RCC 7860 (cell line): ENCODE measurements around the gene FOXRED2.
"Not testable (repeated sequence)": the region's sequence is repeated elsewhere in the genome, so short reads cannot be mapped to it uniquely, and the experiment has no call there.

Experiments used
- DNase-seq: peaks from one replicate; pipeline ENCODE4 v3.0.0-alpha.2; 2015; ENCODE audit warnings: low spot score
- FAIRE-seq: peaks from 2 replicates; lab custom pipeline; 2012; peaks lifted over from hg19 to GRCh38; lab: Jason Lieb, UNC

The FOXRED2 gene

DNA sequence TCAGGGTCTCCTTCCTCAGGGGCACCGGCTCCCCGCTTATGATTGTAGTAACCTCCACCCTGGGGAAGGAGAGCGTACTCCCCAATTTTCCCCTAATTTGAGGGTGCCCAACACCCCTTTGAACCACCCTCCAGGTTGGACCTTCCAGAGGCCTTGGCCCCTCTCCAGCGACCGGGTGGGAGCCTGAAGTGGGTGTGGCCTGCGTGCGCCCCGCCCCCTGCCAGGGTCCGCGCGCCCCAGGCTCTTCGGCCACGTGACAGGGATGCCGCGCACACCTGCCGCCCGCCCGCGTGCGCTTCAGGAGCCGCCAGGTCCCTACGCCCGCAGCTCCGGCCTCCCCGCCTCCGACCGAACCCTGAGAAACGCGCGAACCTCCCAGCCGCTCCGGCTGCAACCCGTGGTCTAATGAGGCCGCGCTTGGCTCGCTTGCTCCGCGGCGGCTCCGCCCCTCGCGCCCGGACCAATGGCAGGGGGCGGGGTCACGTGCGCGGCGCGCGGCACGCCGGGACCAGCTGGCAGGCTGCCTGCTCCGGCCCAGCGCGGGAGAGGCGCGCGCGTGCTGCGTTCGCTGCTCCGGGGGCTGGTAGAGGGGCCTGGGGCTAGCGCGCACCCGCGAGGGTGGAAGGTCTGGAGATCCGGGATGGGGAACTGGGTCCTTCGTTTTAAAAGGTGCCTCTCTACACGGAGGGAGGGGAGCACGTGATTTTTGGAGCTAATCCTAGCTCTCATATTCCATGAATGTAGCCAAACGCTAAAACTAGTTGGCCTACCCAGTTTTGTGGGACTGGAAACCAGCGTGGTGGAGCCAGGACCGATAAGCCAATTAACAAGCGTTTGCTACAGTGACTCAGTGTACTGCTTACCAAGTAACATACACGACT lies at the start of gene FOXRED2:
Gene FOXRED2 (minus strand): TSS at position 404 of the 881 bp plus-strand sequence. CDS start 618 bp downstream, outside the sequence.
- FAIRE-seq (no peak), DNase-seq (peak; percentile 30)

DNA sequence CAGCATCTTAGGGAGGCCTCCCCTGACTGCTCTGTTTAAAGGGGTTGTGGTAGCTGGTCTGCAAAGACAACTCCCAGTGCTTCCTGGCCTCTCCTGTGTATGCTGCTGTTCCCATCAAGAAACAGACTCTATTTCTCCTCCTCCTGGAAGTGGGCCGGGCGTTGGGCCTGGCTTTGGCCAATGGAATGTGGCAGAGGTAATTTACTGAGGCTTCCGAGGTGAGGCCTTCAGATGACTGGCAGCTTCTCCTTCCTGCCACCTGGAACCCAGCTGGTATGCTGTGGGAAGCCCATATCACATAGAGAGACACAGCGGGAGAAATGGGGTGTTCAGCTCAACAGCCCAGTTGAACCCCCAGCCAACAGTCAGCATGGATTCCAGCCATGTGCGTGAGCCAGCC lies 47.3 kb upstream of the FOXRED2 start:
- FAIRE-seq: no peak
- DNase-seq: no peak

DNA sequence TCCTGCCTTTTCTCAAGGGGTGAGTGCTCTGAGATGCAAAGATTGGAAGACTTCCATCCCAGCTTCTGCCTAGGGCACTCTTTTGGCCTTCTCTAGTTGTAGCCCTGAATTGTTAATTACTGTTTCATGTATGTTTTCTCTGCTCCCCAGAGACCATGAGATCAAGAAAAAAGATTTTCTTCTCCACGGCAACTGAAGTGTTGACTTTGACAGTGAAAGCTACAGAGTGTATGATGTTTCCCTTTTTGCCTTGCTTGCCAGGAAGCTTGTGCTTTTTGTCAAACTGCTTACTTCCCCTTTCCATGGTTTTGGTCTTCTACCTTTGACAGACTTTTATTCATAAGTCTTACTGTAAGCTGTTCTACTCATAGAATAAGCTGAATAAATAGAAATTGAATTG lies 45.4 kb upstream of the FOXRED2 start:
- DNase-seq (no peak), FAIRE-seq (no peak)

DNA sequence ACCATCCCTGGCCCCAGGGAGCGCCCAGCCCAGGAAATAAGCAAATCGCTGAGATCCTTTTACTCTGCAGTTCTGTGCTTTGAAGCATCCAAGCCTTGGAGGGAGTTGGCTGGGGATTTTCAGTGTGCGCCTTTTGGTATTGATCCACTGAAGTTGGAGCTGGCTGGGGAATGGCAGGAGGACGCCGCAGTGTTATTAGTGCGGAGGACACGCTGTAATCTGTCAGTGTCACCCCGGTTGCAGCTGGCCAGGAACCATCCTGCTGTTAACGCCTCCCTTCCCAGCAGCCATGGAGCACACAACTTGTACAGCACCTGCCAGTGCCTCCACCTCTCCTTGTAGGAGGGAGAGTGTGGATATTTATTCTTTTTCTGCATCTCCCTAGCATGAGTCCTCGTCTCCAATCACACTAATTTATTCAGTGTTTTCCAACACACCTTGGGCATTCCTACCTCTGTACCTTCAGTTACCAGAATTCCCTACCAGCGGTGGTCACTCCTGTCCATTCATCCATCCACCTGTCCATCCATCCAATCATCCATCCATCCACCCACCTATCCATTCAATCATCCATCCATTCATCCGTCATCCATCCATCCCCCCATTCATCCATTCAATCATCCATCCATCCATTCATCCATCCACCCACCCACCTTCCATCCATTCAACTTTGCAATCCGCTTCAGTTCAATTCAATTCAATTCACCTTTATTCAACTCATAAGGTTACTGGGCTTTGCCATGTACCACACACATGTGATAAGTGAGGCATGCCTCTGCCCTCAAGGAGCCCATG lies 44.1 kb upstream of the FOXRED2 start:
- FAIRE-seq: no peak
- DNase-seq: no peak

DNA sequence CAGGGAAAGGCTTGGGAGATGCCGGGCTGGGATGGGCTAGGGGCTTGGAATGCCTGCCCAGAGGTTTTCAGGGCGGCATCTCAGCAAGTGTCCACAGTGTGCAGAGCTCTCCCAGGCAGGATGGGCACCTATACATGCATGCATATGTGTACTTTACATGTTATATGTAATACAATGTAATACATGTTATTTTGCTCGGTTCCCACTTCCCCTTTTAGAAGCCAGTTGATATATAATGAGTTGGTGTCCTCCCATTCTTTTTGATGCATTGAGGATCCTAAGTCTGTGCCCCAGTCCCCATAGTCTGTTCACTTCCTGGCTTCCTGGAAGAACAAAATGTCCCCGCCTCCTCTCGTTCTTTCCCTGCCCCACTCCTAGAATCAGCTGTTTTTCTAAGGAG lies 42.2 kb upstream of the FOXRED2 start:
- no peak for DNase-seq
- FAIRE-seq: no peak

DNA sequence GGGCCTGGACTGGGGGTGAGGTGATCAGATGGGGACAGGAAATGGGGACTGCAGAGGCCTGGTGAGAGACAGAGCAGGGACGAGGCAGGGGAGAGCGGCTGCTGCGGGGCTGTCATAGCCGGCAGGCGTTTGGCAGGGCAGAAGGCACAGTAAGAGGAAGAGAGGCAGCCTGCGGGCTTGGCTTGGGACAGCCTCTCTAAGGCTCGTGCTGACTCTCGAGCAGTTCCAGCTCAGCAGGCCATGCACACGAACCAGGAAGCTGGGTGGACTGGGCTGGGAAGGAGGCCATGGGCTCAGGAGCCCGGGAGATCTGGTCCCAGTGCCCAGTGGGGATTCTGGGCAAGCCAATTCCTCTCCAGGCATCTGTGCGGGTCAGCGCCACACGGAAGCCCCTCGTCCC lies 41.8 kb upstream of the FOXRED2 start:
- DNase-seq (no peak), FAIRE-seq (no peak)

DNA sequence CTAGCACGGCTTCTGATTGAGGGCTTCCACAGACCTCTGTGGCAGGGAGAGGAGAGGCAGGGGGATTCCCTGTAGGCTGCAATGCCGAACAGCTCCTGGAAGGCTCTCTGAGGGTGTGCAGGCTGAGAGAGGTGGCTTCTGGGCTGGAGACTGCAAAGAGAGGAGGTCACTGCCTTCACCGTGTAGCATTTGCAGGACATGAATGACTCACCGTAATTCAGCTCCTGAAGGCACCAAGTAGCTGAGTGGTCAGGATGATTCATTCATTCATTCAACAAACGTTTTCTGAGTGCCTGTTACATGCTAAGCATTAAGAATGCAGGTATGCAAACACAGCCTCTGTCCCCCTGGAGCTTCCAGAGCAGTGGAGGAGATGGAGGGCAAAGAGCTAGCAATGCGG lies 40.1 kb upstream of the FOXRED2 start:
- peak; percentile 92 for FAIRE-seq

DNA sequence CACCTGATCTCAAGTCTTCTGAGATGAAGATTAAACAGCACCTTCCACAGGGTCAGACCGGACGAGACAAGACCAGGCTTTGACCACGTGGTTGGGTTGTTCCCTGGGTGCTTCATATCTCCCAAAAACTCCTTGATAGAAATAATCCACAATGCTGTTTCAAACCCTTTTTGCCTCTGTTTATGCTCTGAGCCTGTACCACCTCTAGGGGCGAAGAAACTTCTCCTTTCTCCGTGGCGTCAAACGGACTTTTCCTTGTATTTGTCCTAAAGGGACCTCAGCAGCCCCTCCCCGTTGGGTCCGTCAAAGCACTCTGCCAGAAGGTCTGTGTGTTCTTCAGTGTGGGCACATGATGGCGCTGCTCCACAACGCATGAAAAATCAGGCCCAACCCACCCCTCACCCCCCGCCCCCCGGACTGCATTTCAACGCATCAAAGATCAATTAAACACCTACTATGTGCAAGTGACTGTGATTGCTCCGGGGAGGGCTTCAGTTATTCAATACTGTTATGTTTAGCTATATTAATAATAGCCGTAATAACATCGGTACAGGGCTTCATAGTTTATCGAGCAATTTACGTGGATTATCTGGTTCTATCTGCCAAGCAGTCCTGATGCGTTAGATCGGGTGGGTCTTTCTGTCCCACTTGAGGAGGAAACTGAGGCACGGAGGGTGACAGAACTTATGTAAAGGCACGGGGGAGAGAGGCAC lies 39.4 kb upstream of the FOXRED2 start:
- FAIRE-seq: no peak
- no peak for DNase-seq

More for the DNA sequence above, 40.1 kb upstream of the FOXRED2 start:
- DNase-seq: peak; percentile 92

DNA sequence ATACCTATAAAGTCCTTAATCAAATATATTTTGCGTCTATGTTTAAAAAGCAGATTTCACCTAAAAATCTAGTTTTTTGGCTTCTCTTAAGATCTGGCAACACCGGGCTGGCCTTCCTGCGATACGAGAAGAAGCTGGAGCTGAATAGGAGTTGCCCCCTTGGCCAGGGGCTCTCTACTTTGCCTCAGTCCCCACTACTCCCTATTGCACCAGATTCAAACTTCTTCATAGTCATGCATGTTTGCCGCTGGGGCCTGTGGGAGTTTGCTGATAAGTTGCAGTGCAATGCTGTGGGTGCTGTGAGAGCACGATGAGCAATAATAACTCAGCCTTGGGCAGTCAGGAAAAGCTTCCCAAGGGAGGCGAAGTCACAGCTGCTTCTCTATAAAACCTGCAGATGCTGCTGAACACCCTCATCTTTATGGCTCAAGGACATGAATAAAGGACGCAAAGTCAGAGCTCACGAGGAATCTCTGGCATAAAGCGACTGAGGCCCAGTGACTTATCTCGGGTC lies 37.3 kb upstream of the FOXRED2 start:
- no peak for FAIRE-seq
- DNase-seq: peak; percentile 59

DNA sequence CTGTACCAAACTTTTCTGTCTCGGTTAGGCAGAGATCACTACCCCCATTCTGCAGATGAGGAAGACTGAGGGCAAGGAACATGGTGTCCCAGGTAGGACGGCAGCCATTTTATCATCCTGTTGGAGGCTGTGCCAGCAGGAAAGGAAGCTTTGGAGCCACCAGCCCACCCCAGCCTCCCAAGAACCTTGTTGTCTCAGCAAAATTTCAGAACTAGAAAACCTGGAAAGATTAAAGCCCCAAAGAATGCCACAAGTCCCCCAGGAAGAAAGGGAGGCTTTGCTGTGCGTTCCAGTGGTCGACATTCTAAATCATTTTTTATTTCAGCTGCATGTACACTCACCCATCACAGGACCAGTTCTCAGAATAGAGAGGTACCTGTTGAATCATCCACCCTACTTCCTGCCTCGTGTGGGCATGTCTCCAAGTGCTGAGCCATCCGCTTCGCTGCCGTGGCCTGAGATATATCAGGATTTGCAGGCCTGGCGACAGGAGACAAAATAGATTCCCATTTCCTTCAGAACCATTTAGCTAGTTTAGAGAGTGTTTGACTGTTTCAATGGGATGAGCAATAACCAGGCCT lies 35.1 kb upstream of the FOXRED2 start:
- FAIRE-seq: peak; percentile 98
- peak; percentile 98 for DNase-seq

DNA sequence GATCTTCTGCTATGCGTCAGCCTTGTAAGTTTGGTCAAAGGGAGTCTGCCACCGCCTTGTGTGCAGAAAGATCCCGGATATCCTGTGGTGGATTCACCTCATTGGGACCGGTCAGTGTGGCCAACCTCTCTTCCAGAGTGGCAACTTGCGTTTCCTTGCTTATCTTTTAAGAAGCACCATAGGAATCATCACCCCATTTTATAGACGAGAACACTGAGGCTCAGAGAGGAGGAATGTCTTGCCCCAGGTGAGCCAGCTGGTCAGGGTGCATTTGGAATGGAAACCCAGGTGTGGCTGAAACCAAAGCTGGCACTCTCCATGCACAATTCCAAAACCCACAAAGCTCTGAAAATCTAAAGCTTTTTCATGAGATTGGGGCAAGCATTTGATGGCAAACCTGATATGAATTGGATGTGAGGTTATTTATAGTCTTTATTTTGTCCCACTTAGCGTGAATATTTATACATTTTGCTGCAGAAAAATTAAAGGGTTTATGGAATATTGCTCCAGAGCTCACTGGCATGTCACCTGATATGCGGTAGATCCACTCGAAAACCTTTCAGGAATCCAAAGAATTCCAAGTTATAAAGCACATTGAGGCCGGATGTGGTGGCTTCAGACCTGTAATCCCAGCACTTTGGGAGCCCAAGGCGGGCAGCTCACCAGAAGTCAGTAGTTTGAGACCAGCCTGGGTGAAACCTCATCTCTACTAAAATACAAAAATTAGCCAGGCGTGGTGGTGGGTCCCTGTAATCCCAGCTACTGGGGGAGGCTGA lies 34.2 kb upstream of the FOXRED2 start:
- peak; percentile 92 for DNase-seq
- FAIRE-seq: peak; percentile 95

DNA sequence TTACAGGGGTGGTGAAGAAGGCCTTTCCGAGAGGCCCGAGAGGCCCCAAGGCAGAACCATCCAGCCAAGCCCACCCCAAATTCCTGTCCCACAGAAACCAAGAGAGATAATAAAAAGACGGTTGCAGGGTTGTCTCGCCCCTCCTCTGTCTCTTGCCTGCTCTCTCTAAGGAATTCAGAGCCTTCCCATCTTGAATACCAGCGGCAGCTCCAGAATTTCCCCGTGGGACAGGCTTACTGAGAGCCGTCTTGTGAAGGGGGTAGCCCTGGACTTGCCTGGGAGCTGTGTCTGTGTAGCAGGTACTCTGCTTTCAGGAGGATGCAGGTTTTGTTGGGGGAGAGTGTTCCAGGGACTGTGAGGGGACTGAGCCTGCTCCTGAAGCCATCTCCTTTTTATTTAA lies 31.7 kb upstream of the FOXRED2 start:
- no peak for FAIRE-seq
- DNase-seq: no peak

DNA sequence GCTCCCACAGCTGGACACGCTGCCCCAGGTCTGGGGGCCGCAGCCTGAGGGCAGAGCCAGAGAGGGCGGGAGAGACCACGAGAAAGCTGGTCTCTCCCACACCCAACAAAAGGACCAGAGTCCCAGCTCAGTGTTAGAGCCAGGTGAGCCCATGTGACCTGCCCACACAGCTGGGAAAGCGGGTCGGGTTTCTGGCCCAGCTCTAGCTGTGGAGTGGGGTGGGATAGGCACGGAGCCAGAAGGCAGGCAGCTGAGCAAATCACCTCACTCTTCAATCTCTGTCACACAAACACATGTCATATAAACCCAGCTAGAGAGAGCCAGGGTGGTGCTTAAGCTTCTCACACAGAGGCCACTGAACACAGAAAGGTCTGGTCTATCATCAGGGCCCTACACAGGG lies 29.9 kb upstream of the FOXRED2 start:
- DNase-seq (no peak), FAIRE-seq (no peak)

DNA sequence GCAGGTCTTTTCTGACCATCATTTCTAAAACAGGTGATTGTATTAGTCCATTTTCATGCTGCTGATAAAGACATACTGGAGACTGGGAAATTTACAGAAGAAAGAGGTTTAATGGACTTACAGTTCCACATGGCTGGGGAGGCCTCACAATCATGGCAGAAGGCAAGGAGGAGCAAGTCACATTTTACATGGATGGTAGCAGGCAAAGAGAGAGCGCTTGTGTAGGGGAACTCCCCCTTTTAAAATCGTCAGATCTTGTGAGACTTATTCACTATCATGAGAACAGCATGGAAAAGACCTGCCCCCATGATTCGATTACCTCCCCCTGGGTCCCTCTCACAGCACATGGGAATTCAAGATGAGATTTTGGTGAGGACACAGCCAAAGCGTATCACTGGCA lies 26.5 kb upstream of the FOXRED2 start:
- FAIRE-seq, DNase-seq: not testable (repeated sequence)

DNA sequence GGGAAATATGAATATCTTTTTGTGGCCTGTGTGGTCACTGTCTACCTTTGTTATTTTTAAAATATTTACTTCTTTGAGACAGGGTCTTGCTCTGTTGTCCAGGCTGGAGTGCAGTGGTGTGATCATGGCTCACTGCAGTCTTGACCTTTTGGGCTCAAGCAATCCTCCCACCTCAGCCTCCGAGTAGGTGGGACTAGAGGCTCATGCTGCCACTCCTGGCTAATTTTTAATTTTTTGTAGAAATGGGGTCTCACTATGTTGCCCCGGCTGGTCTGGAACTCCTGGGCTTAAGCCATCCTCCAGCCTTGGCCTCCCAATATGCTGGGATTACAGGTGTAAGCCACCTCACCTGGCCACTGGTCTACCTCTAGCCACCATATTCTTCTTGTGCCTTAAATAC lies 25.6 kb upstream of the FOXRED2 start:
- no peak for DNase-seq
- no peak for FAIRE-seq

DNA sequence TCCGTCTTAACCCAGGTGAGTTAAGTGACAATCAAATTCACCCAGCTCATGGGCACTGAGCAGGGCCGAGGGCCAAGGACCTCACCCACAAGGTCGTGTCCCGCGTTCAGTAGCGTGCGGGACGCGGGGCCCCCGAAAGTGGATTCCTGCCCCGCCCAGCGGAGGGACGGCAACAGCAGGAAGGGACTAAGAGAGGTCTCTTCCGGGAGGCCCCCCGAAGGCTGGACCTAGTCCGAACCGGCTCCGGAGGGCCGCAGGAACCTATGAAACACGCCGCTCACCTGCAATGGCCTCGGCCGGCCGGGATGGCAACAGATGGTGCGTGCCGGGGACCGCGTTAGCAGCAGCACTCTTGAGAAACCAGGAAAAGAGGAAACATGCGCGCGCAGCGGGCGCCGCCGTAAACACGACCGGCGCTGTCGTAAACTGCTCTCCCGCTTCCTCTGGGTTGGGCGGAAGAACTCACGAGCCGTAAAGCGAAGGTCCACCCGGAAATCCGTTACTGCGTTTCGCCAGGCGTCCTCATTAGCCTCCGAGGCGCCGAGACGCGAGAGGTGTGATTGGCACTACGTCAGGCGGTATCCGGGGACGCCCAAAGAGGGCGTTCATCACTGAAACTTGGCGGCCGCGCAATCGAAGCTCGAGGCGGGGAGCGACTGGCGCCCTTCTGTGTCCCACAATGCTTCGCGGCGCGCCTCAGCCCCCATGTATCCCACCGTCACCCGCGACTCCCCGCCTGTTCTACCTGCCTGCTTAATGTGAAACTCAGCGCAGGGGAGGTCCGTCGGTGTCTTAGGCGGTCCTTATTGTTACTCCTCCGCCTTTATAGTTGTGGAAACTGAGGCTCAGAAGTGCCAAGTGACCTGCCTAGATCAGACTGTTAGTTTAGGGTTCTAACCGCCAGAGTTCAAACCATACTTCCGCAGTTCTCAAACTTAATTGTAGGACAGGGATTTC lies 22.2 kb upstream of the FOXRED2 start, which contains the start of gene EIF3D:
Gene EIF3D (minus strand): TSS at position 372 of the 957 bp plus-strand sequence. CDS start 3,045 bp downstream, outside the sequence.
- FAIRE-seq (peak; percentile 87), DNase-seq (peak; percentile 98)

DNA sequence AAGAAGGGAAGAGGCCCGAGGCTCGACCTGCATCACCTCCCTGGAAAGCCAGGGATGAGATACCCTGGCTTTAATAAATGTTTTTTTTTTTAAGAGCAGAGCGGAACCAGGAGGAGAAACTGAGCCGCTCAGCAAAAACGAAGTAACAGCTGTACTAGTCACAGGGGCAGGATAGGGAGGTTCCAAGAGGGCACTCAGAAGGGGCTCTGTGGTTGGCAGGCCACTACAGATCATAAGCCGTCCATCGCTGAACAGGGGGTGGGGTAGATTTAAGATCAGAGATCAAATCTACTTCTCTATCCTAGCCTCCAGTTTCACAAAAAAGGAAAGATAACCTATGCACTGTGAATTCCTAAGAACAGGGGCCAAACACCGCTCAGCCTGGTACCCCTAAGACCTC lies 21.5 kb upstream of the FOXRED2 start:
- FAIRE-seq (no peak), DNase-seq (no peak)

DNA sequence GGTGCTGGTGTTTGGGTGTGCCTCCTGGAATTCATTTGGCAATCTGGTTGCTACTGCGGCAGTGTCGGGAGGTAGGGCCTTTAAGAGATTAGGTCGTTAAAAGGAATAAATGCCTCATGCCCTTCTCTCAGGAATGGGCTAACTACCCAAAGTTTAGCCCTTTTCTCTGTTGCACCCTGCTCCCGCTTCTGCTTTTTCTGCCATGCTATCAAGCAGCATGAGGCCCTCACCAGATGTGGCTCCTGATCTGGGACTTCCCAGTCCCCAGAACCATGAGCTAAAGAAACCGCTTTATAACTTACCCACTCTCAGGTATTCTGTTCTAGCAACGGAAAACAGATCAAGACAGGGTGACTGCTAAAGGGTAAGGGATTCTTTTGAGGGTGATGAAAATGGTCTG lies 15.8 kb upstream of the FOXRED2 start:
- FAIRE-seq (no peak), DNase-seq (no peak)

DNA sequence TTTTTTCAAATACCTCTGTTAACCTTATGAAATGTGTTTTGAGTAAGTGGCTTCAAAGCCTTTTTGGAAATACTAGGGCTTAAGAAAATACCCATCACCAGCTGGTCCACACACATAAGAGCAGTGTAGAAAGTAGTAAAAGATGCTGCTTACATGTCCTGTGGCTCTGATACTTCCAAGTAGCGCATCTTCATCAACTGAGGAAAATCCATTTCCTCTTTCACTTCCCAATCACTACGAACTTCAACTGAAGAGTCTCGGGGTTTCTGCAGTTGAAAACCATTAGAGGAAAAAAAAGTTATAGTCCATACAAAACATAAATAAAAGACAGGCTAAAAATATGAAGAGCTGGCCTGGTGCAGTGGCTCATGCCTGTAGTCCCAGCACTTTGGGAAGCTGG lies 13.6 kb upstream of the FOXRED2 start:
- DNase-seq (no peak), FAIRE-seq (no peak)
